RWPE1 (cell line): ENCODE results near the gene IL1R2.

ENCODE experiments used
- CTCF ChIA-PET: fragments of 350-600 bp; sonication (Branson Sonifier 250); formaldehyde crosslinking; extraction: SDS; loops from one replicate; lab custom pipeline; 2021; lab: Yijun Ruan, JAX
- POLR2A ChIA-PET: fragments of 400-600 bp; formaldehyde crosslinking; extraction: SDS; loops from one replicate; lab custom pipeline; 2020; ENCODE audit warnings: antibody characterized with exemption; ENCODE audit not compliant: low non-redundant PET; lab: Yijun Ruan, JAX
- DNase-seq: peaks from one replicate; pipeline ENCODE4 v3.0.0; 2012; ENCODE audit warnings: low spot score
- H3K27ac ChIP-seq: fragments of 450-650 bp; 2 replicates; pipeline ENCODE4 v1.5.1; 2017
- CTCF ChIP-seq: fragments of 450-650 bp; conservative IDR thresholded peaks from 2 replicates; pipeline ENCODE4 v1.5.1; 2017; ENCODE audit warnings: low read depth, mild to moderate bottlenecking

Gene IL1R2

GRCh38 chr2:102069311-102069974, 77.7 kb downstream of the IL1R2 start:
- no peak overlapping the region for H3K27ac ChIP-seq
- ChIA-PET POLR2A (no interaction called here), CTCF (no interaction called here)
- TF ChIP-seq CTCF, result no peak
- no peak for DNase-seq

- no peak overlapping the region for H3K27ac ChIP-seq
- DNase-seq, result no peak
- POLR2A ChIA-PET, result no interaction called here
- no peak for TF ChIP-seq CTCF
- CTCF ChIA-PET, result no interaction called here
These were observed 78.4 kb downstream of the IL1R2 start for GRCh38 chr2:102070058-102070642.

DNA sequence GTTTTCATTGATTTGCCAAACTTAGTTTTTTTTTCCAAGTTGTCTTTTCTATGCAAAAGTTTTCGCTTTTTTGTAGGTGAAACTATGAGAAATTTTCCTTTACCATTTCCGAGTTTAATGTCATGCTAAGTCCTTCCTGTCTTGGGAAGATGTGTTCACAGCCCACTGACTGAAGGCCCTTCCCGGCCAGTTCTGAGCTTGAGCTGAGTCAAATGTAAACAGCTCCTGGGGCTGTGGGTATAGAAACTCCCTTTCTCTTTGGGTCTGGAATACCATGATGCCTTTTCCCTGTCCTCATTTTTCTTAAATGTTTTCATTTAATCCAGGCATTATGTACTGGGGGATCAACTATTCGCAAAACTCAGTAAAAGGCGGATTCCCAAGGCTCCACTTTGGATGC, 81.0 kb downstream of the IL1R2 start:
- POLR2A ChIA-PET, result no interaction called here
- CTCF ChIA-PET, result no interaction called here
- DNase-seq, result no peak
- H3K27ac ChIP-seq, result no peak overlapping the region
- TF ChIP-seq CTCF, result no peak

GRCh38 chr2:102073168-102073724, 81.5 kb downstream of the IL1R2 start:
- POLR2A ChIA-PET, result no interaction called here
- CTCF ChIA-PET, result no interaction called here
- H3K27ac ChIP-seq, result no peak overlapping the region

DNA sequence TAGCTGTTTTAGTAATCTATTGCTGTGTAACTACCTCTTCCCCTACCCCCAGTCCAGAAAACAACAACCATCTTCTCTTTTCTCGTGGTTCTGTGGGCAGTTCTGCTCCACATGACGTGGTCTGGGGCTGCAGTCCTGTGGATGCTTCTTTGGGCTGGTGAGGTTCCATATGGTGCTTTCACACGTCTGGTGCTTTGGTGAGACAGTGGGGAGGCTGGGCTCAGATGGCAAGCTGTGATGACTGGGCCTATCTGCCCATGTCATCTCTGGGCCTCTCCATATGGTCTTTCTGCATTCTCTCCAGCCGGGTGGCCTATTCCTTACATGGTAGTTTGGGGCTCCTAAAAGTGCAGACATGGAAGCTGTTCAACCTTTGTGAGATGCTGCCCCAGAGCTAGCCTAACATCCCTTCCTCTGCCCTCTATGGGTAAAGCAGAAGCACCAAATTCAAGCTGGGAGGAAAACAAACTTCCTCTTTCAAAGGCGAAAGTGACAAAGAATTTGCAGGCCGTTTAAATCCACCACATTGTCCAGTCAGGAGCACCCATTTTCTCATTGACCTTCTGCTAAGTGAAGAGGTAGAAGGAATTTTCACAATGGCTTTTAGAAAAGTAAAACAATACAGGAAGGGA, 82.5 kb downstream of the IL1R2 start:
- H3K27ac ChIP-seq, result no peak overlapping the region
- TF ChIP-seq CTCF, result no peak
- POLR2A ChIA-PET, result no interaction called here
- no peak for DNase-seq
- CTCF ChIA-PET, result no interaction called here

More at GRCh38 chr2:102073168-102073724, 81.5 kb downstream of the IL1R2 start:
- TF ChIP-seq CTCF, result no peak
- DNase-seq, result no peak

GRCh38 chr2:102075479-102075878, 83.7 kb downstream of the IL1R2 start:
- CTCF ChIA-PET, result no interaction called here
- POLR2A ChIA-PET, result no interaction called here
- no peak for DNase-seq
- no peak overlapping the region for H3K27ac ChIP-seq
- no peak for TF ChIP-seq CTCF
